ENCODE measurements around the gene SHOC2. TPM values are rescaled to one million over a fixed set of nuclear protein-coding genes. Genes with fewer than 3 reads are reported as not detected.

The SHOC2 gene
- polyA plus RNA-seq, 1 donor (not counting 4 experiments of a cell fraction or from before 2014, with no cell fraction given), result 27.7 TPM

- dilution Hi-C loops (cut with MboI; ENCODE audit: extremely low pct_ligation_motif_present, low sequenced_read_pairs), result loop anchor here (25.0 kb wide), 1 partner anchor 581 kb away; the partner anchor contains the start of gene SMNDC1
- peak; percentile 67 for FAIRE-seq
- H3K27ac ChIP-seq (ENCODE audit: control insufficient read depth, insufficient read depth, low read length), result no peak overlapping the region
- TF ChIP-seq EZH2 (IDR thresholded peaks at IDR 0.05; ENCODE audit: low read length) (no peak), CTCF (optimal IDR thresholded peaks at IDR 0.05 in 1 of 3, IDR thresholded peaks at IDR 0.05 in 1 of 3, conservative IDR thresholded peaks at IDR 0.05 in 1 of 3; ENCODE audit: extremely low read depth in 1 of 3, insufficient read depth in 2 of 3, low read length in 3 of 3) (peak in 2 of 3 experiments; percentile 27 to 32)
- H3K4me3 ChIP-seq (ENCODE audit: control insufficient read depth in 2 of 3, extremely low read depth in 1 of 3, insufficient read depth in 2 of 3, low read depth in 1 of 3, low read length in 3 of 3), result no peak overlapping the region
- no peaks in the 10 kb centered on the region for H3K9me3 ChIP-seq (ENCODE audit: control insufficient read depth, low read depth, low read length)
- no peaks in the 10 kb centered on the region for H3K9me1 ChIP-seq (ENCODE audit: control insufficient read depth, extremely low read depth, insufficient read depth, low read length)
- H3K4me1 ChIP-seq (ENCODE audit: control insufficient read depth, extremely low read depth, insufficient read depth, low read length), result peaks cover 3% of the 10 kb centered on the region
- H3K27me3 ChIP-seq (ENCODE audit: control insufficient read depth, extremely low read depth, insufficient read depth, low read length), result no peaks in the 10 kb centered on the region
- H3K9ac ChIP-seq (ENCODE audit: control insufficient read depth, extremely low read depth, insufficient read depth, low read length), result no peak overlapping the region
- no peaks in the 10 kb centered on the region for H3K79me2 ChIP-seq (ENCODE audit: control insufficient read depth, insufficient read depth, low read length)
- H3K36me3 ChIP-seq (ENCODE audit: control insufficient read depth in 2 of 2, extremely low read depth in 1 of 2, insufficient read depth in 2 of 2, low read length in 2 of 2), result peaks cover 6 to 8% of the 10 kb centered on the region in 2 experiments
- H3K4me2 ChIP-seq (ENCODE audit: control insufficient read depth, extremely low read depth, insufficient read depth, low read depth, low read length), result no peak overlapping the region
- DNase-seq (ENCODE audit: low read depth, low spot score), result no peak
- no peaks in the 10 kb centered on the region for H4K20me1 ChIP-seq (ENCODE audit: control insufficient read depth, extremely low read depth, insufficient read depth, low read length)
- no peak overlapping the region for H2AFZ ChIP-seq (ENCODE audit: control insufficient read depth, low read length)
Measured at GRCh38 chr10:110893559-110894179, 25.7 kb upstream of the SHOC2 start.

- Histone ChIP-seq H2AFZ (ENCODE audit: control insufficient read depth, low read length) (no peak overlapping the region), H3K4me1 (ENCODE audit: control insufficient read depth, extremely low read depth, insufficient read depth, low read length) (peaks cover 12% of the 10 kb centered on the region), H3K4me3 (ENCODE audit: control insufficient read depth in 2 of 3, extremely low read depth in 1 of 3, insufficient read depth in 2 of 3, low read depth in 1 of 3, low read length in 3 of 3) (no peak overlapping the region), H3K4me2 (ENCODE audit: control insufficient read depth, extremely low read depth, insufficient read depth, low read depth, low read length) (no peak overlapping the region), H4K20me1 (ENCODE audit: control insufficient read depth, extremely low read depth, insufficient read depth, low read length) (no peaks in the 10 kb centered on the region), H3K9me1 (ENCODE audit: control insufficient read depth, extremely low read depth, insufficient read depth, low read length) (no peaks in the 10 kb centered on the region), H3K36me3 (ENCODE audit: control insufficient read depth in 2 of 2, extremely low read depth in 1 of 2, insufficient read depth in 2 of 2, low read length in 2 of 2) (peaks cover 5 to 12% of the 10 kb centered on the region in 2 experiments), H3K27me3 (ENCODE audit: control insufficient read depth, extremely low read depth, insufficient read depth, low read length) (no peaks in the 10 kb centered on the region), H3K9me3 (ENCODE audit: control insufficient read depth, low read depth, low read length) (no peaks in the 10 kb centered on the region), H3K79me2 (ENCODE audit: control insufficient read depth, insufficient read depth, low read length) (no peaks in the 10 kb centered on the region), H3K9ac (ENCODE audit: control insufficient read depth, extremely low read depth, insufficient read depth, low read length) (no peak overlapping the region), H3K27ac (ENCODE audit: control insufficient read depth, insufficient read depth, low read length) (no peak overlapping the region)
- DNase-seq (ENCODE audit: low read depth, low spot score), result no peak
- dilution Hi-C loops (cut with MboI; ENCODE audit: extremely low pct_ligation_motif_present, low sequenced_read_pairs), result loop anchor here (25.0 kb wide), 1 partner anchor 585 kb away; the partner anchor contains the start of gene SMNDC1
- FAIRE-seq, result no peak
- TF ChIP-seq EZH2 (IDR thresholded peaks at IDR 0.05; ENCODE audit: low read length) (no peak), CTCF (optimal IDR thresholded peaks at IDR 0.05 in 1 of 3, IDR thresholded peaks at IDR 0.05 in 1 of 3, conservative IDR thresholded peaks at IDR 0.05 in 1 of 3; ENCODE audit: extremely low read depth in 1 of 3, insufficient read depth in 2 of 3, low read length in 3 of 3) (no peak)
Measured at GRCh38 chr10:110897184-110897583, 22.2 kb upstream of the SHOC2 start.
